HL-60 (cell line): ENCODE measurements around the gene CCNB1IP1.
"Not testable (repeated sequence)": the region's sequence is repeated elsewhere in the genome, so short reads cannot be mapped to it uniquely, and the experiment has no call there.

Experiments
- CTCF ChIP-seq: IDR thresholded peaks from one replicate; pipeline ENCODE4 v1.5.1; 2011; ENCODE audit warnings: low read length, control low read depth, inconsistent platforms; ENCODE audit not compliant: insufficient read depth
- POLR2AphosphoS5 ChIP-seq: IDR thresholded peaks from 2 replicates; pipeline ENCODE4 v1.6.1; 2012; ENCODE audit warnings: low read depth

- TF ChIP-seq CTCF, POLR2AphosphoS5: not testable (repeated sequence)
These were observed 8.0 kb upstream of the CCNB1IP1 start for GRCh38 chr14:20341032-20341431.
